Upper lobe of left lung (tissue), 4 donors: ENCODE measurements around the gene SCO2.

Source experiments
- CTCF ChIP-seq, 6 experiments: fragments of 450-650 bp in 4 of 6; fragments of 200-600 bp in 2 of 6; sonication (generic) in 2 of 6; IDR thresholded peaks; one replicate each; pipeline ENCODE4 v1.5.1; 2016 to 2019; ENCODE audit warnings: antibody characterized with exemption in 6 of 6
- POLR2A ChIP-seq, 4 donors: fragments of 450-650 bp; IDR thresholded peaks; one replicate each; pipeline ENCODE4 v1.5.1; 2016 to 2017; ENCODE audit warnings: antibody characterized with exemption in 4 of 4, mild to moderate bottlenecking in 2 of 4

- no peak for TF ChIP-seq CTCF (IDR thresholded peaks at IDR 0.05)
- no peak for TF ChIP-seq POLR2A (IDR thresholded peaks at IDR 0.05)
Observed at GRCh38 chr22:50574383-50574755, 49.0 kb upstream of the SCO2 start.
